PFSK-1 (cell line): ENCODE results near the gene TIAM1.

Source experiments
- FOXP2 ChIP-seq: optimal IDR thresholded peaks from 2 replicates; pipeline ENCODE3; 2011; ENCODE audit warnings: borderline replicate concordance, control low read depth, inconsistent platforms; ENCODE audit not compliant: insufficient read depth; ENCODE audit errors: extremely low read length, extremely low read depth
- POLR2AphosphoS5 ChIP-seq: IDR thresholded peaks from 2 replicates; pipeline ENCODE4 v1.6.1; 2012; ENCODE audit warnings: low read depth, mild to moderate bottlenecking, control low read depth, low read length, moderate library complexity
- SIN3A ChIP-seq: IDR thresholded peaks from 2 replicates; pipeline ENCODE4 v1.6.1; 2012; ENCODE audit warnings: mild to moderate bottlenecking, low read length, moderate library complexity, borderline replicate concordance; ENCODE audit not compliant: insufficient read depth
- TAF1 ChIP-seq: IDR thresholded peaks from 2 replicates; pipeline ENCODE4 v1.6.1; 2012; ENCODE audit warnings: low read length, control low read depth, borderline replicate concordance; ENCODE audit not compliant: insufficient read depth
- TF ChIP-seq, protein P1 (sequence below), 2 experiments: IDR thresholded peaks; 2 replicates each; pipeline versions ENCODE4 v1.6.1 to v1.8.0; 2011 to 2012; ENCODE audit warnings: low read depth in 2 of 2, low read length in 2 of 2, control low read depth in 1 of 2, inconsistent platforms in 1 of 2, mild to moderate bottlenecking in 1 of 2, moderate library complexity in 1 of 2; ENCODE audit not compliant: insufficient read depth in 1 of 2

Gene TIAM1

GRCh38 chr21:31211836-31212235 lies 132.2 kb downstream of the TIAM1 start:
- TF ChIP-seq TAF1 (no peak), SIN3A (no peak), POLR2AphosphoS5 (no peak), FOXP2 (no peak)
- TF ChIP-seq, protein P1, sequence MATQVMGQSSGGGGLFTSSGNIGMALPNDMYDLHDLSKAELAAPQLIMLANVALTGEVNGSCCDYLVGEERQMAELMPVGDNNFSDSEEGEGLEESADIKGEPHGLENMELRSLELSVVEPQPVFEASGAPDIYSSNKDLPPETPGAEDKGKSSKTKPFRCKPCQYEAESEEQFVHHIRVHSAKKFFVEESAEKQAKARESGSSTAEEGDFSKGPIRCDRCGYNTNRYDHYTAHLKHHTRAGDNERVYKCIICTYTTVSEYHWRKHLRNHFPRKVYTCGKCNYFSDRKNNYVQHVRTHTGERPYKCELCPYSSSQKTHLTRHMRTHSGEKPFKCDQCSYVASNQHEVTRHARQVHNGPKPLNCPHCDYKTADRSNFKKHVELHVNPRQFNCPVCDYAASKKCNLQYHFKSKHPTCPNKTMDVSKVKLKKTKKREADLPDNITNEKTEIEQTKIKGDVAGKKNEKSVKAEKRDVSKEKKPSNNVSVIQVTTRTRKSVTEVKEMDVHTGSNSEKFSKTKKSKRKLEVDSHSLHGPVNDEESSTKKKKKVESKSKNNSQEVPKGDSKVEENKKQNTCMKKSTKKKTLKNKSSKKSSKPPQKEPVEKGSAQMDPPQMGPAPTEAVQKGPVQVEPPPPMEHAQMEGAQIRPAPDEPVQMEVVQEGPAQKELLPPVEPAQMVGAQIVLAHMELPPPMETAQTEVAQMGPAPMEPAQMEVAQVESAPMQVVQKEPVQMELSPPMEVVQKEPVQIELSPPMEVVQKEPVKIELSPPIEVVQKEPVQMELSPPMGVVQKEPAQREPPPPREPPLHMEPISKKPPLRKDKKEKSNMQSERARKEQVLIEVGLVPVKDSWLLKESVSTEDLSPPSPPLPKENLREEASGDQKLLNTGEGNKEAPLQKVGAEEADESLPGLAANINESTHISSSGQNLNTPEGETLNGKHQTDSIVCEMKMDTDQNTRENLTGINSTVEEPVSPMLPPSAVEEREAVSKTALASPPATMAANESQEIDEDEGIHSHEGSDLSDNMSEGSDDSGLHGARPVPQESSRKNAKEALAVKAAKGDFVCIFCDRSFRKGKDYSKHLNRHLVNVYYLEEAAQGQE (IDR thresholded peaks at IDR 0.05; ENCODE audit: insufficient read depth in 1 of 2, low read depth in 2 of 2, low read length in 2 of 2): no peak

DNA sequence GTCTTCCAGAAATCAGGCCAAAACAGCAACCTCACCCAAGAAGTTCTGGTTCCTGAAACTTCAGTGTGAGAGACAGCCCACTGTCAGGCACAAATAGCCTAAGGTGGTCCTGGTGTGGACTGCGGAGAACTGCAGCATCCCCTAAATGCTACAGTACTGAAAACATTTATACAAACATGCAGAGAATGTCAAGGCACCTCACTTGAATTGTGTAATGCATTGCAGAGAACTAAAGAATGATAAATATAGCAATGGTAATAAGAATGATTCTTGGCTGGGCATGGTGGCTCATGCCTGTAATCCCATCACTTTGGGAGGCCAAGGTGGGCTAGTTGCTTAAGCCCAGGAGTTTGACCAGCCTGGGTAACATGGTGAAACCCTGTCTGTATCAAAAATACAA lies 138.6 kb downstream of the TIAM1 start:
- TF ChIP-seq POLR2AphosphoS5 (no peak), SIN3A (no peak), TAF1 (no peak)
- TF ChIP-seq, protein P1 (IDR thresholded peaks at IDR 0.05; ENCODE audit: insufficient read depth in 1 of 2, low read depth in 2 of 2, low read length in 2 of 2): no peak

GRCh38 chr21:31204801-31205200 lies 139.3 kb downstream of the TIAM1 start:
- TF ChIP-seq FOXP2 (no peak), POLR2AphosphoS5 (no peak), TAF1 (no peak), SIN3A (no peak)
- TF ChIP-seq, protein P1 (IDR thresholded peaks at IDR 0.05; ENCODE audit: insufficient read depth in 1 of 2, low read depth in 2 of 2, low read length in 2 of 2): no peak

- no peak for TF ChIP-seq FOXP2
- TF ChIP-seq, protein P1 (IDR thresholded peaks at IDR 0.05; ENCODE audit: insufficient read depth in 1 of 2, low read depth in 2 of 2, low read length in 2 of 2): no peak
- TF ChIP-seq TAF1: no peak
- TF ChIP-seq SIN3A: no peak
Observed at GRCh38 chr21:31203431-31204054, 140.5 kb downstream of the TIAM1 start.

DNA sequence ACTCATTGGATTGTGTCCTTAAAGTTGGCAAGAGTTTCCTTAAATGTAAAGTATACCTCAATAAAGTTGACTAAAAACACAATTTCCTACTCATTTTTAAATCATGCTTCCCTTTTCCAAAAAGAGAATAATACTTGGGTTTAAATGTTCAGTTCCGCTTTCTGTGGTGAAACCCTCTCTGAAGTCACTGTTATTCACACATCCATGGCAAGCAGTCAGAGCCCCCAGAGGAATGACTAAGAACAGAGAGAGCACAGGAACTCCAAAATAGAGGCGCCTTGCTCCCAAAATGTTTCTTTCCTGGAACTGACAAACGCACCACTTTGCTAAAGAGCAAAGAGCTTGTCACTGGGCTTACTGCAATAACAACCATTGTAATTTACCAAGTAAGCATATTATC lies 142.5 kb downstream of the TIAM1 start:
- TF ChIP-seq SIN3A: no peak
- TF ChIP-seq POLR2AphosphoS5: no peak
- no peak for TF ChIP-seq TAF1
- no peak for TF ChIP-seq FOXP2
